DMS53 treated with DMSO at 0.1 percent for 48 hours (cell line): ENCODE measurements around the gene SNX5.

Source experiments
- DNase-seq: peaks from one replicate; lab custom pipeline; 2025; ENCODE audit not compliant: unreplicated experiment; lab: John Stamatoyannopoulos, UW

The SNX5 gene

DNA sequence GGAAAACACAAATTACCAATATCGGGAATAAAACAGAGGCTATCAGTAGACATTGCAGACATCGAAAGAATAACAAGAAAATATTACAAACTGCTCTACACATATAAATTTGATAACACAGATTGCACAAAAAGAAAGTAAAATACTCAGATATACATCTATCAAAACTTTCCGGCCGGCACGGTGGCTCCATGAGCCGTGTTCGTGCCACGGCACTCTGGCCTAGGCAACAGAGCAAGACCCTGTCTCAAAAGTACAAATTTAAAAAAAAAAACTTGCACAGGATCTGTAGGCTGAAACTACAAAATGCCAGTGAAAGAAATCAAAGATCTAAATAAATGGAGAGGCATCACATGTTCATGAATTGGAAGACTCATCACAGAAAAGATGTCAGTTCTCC, 49.4 kb downstream of the SNX5 start:
- DNase-seq, result no peak

DNA sequence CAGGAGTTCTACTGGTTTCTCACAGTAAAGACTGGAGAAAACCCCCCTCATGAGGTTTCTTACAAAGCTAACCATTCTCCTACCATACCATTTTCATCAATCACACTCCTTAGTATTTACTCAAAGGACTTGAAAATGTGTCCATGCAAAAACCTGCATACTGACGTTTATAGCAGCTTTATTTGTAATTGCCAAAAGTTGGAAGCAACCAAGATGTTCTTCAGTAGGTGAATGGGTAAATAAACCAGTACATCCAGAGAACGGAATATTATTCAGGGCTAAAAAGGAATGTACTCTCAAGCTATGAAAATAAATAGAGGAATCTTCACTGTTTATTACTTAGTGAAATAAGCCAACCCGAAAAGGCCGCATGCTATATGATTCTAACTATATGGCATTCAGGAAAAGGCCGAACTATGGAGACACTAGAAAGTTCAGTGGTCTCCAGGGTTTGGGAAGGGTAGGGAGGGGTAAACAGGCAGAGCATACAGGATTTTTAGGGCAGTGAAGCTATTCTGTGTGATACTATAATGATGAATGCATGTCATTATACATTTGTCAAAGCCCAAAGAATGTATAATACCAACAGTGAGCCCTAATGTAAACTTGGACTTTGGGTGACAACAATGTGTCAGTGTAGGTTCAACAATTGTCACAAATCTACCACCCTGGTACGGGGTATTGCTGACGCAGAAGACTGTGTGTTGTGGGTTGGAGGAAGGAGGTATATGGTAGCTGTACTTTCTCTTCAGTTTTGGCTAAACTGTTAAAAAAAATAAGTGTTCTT, 50.6 kb downstream of the SNX5 start:
- no peak for DNase-seq

DNA sequence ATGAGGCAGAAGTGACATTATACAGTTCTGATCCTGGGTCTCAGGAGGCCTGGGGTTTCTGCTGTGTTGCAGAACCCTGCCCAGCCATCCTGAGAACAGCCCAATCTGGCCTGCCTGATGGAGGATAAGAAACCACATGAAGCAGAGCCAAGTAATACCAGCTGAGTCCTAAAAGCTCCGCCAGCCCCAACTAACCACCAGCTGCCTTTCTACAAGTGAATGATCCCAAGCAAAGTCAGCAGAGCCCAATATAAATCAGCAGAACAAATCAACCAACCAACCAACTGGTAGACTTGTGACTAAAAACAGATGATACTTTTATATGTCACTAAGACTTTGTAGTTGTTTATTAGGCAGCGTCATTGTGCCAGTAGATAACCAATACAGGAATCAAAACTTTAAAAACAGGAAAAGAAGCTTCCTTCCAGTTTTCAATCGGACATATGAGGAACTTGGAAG, 52.1 kb downstream of the SNX5 start:
- no peak for DNase-seq

DNA sequence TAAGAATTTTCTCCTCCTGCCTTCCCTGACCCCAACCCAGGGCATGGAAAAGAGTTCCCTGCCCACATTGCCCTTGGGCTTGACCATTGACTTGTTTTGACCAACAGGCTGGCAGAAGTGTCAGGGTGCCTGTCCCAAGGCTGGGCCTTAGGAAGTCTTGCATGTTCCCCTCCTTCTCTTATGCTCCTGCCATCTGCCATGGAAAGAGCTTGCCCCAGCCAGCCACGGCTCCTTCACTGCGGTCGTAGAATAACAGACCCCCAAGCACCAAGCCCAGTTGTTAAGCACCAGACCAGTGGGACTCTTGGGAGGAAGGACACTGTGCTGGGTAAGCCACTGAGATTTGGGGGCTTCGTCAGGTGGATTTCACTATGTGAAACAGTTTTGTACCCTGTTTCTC, 53.6 kb downstream of the SNX5 start:
- DNase-seq, result no peak

DNA sequence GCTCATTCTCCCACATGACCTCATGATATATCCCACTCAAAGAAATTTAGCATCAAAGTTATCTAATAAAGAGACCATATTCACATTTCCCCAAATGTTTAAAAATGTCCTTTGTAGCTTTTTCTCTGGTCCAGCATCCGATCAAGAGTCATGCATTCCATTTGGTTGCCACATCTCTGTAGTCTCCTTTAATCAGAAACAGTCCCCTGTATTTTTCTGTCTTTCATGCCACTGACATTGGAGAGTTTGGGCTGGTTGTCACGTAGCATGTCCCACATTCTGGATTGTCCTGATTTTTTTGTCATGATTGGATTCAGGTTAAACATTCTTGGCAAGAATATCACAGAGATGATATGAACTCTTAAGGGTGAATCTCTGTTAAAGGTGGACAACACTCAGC, 55.7 kb downstream of the SNX5 start:
- DNase-seq, result no peak

DNA sequence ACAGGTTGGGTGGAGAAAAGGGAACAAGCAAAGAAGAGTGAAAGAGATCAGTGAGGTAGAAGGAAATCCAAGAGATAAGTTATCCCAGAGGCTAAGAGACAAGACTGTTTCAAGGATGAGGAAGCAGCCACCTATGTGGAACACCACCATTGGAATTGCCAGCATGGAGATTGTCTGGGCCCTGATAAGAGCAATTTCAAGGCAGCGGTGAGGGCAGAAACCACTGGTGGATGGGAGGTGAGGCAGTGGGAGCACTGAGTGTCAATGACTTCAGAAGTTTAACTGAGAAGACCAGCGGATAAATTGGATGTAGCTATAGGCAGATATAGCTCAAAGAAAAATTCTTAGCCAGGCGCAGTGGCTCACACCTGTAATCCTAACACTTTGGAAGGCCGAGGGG, 56.7 kb downstream of the SNX5 start:
- no peak for DNase-seq

DNA sequence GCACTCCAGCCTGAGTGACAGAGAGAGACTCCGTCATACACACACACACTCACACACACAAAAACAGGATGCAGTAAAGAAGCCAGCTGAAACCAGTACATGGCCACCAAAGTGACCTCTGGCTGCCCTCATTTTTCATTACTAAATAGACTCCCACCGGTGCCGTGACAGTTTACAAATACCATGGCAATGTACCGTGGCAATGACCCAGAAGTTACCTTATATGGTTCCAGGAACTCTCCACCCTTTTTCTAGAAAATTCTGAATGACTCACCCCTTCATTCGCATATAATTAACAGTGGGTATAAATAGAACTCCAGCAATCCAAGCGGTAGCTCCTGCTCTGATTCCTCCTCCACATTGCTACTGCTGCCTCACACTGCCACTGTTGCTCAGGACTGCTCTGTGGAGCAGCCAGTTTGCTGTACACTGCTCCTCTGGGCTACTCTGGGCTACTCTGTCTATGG, 57.7 kb downstream of the SNX5 start:
- DNase-seq, result no peak

DNA sequence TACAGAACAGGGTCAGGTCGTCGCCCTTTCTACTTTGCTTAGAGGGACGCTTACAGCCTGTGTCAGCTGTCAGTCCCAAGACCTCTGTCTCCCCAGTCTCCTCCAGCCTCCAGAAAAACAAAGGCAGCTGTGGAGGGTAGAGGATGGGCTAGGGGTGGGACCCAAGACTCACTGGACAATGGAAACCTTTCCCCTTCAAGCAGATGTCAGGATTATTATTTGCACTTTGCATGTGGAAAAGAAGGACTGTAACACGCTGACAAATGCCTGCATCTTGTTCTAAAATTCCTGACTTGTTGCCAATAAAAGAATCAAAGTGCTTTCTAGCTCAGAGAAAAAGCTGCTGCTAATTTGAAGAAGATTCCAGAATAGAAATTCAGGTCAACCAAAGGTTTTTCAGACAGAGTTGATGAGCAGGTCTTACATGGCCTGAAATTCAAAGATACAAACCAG, 58.7 kb downstream of the SNX5 start:
- no peak for DNase-seq

DNA sequence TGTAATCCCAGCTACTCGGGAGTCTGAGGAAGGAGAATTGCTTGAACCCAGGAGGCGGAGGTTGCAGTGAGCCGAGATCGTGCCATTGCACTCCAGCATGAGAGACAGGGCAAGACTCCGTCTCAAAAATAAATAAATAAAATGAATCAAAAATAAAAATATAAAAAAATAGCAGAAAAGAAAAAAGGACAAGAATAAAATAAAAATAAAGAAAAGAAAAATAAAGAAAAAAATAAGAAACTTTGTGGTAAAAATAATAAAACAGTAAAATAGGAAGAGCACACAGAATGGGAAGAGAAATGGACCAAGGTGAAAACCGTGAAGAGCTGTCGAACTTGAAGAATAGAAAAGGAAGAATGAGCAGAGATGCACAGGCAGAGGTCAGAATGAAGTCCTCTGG, 63.0 kb downstream of the SNX5 start:
- DNase-seq, result no peak

DNA sequence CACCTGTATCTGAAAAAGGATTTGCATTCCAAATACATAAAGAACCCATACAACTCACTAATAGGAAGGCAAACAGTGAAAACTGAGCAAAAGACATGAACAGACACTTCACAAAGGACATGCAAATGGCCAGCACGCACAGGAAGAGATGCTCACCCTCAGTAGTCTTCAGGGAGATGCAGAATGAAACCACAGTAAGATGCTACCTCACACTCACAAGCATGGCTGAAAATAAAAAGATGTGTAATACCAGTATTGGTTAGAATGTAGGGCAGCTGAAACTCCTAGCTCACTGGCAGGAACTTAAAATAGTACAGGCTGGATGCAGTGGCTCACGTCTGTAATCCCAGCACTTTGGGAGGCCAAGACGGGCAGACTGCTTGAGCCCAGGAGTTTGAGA, 64.6 kb downstream of the SNX5 start:
- DNase-seq, result no peak

DNA sequence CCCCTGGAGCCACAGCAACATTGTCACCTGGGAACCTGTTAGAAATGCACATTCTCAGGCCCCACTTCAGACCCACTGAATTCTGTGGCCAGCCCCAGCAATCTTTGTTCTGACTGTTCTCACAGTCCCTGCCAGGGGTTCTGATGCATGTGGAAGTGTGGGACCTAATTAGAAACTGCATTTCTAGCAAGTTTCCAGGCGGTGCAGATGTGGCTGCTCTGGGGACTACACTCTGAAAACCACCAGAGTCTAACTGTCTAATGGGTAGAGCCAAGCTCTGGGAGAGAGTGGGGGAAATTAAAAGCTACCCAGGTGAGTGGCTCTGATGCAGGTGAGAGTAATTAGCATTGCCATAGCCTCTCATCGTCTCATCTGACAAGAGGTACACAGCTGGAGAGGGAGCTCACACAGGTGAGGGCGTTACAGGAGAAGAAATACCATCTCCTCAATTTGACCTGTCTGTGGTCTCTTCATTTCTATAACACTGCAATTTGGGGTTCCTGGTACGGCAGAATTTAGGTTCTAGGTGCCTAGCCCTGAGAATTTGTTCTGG, 66.0 kb downstream of the SNX5 start:
- DNase-seq, result no peak

DNA sequence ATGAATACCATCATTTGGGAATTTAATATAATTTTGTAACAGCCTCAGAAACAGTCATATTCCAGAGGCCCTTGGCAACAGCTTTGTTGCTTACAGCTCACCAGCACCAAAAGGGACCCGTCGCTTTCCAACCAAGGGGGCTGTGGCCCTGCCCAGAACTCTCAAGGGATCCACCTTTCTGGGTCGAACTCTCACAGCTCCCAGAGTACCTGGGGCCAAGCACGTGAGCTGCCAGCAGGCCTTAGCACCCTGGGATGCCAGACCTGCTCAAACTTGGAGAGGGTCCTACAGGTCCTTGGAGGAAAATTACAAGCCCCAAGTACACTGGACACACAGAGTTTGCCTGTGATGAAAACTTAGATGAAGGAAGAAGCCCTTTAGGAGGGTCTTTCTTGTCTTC, 66.6 kb downstream of the SNX5 start:
- DNase-seq, result no peak

DNA sequence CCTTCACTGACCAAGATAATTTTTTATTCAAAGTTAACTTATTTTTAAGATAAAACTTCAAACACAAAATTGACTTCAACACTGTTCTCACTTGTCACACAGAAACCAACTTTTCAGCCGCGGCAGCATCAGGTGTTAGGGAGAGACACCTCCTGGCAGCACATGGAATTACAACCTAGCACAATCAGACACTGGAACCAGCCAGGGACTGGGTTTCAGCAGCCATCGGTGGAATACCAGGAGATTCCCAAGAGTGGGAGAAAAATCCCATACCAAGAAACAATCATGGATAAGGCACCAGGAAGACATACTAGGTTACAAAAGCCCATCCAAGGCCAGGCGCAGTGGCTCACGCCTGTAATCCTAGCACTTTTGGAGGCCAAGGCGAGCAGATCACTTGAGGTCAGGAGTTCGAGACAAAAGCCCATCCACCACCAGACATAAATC, 70.0 kb downstream of the SNX5 start:
- peak; percentile 21 for DNase-seq

DNA sequence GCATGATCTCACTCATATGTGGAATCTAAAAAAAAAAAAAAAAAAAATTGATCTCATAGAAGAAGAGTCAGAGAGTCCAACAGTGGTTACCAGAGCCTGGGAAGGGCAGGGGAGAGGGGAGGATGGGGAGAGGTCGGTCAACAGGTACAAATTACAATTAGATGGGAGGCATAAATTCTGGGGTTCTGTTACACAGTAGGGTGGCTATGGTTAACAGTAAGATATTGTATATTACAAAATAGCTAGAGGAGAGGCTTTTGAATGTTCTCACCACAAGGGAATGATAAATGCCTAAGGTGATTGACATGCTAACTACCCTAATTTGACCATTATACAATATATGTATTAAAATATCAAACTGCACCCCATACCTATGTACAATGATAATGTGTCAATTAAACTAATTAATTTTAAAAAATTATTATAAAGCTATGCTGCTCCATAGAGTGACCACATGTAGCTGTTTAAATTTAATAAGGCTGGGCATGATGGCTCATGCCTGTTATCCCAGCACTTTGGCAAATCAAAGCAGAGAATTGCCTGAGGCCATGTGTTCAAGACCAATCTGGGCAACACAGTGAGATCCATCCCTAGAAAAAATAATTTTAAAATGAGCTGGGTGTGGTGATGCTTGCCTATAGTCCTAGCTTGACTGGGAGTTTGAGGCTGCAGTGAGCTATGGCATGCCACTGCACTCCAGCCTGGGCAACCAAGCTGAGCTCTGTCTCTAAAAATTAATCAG, 70.9 kb downstream of the SNX5 start:
- no peak for DNase-seq

DNA sequence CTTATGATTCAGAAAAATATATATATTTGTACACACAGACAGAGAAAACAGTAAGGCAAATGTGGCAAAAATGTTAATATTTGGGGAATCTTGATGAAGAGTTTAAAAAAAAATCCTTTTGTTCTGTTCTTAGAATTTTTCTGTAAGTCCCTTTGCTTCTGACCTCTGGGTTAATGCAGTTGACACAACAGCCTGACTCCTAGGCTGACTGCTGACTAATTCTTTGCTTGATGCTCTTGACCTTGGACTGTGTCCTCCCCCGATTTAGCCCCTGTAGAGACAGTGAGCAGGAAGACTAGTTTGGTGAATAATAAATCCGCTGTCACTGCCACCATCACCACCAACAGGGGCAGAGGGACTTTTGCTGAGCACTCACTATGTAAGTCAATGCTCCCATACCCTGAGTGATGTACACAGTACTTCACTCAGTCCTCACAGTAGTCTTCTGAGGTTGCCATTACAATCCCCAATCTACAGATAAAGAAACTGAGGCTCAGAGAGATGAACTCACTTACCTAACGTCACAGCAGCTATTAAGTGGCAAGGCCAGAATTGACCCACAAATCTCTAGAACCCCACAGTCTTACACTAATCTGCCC, 71.7 kb downstream of the SNX5 start:
- no peak for DNase-seq

DNA sequence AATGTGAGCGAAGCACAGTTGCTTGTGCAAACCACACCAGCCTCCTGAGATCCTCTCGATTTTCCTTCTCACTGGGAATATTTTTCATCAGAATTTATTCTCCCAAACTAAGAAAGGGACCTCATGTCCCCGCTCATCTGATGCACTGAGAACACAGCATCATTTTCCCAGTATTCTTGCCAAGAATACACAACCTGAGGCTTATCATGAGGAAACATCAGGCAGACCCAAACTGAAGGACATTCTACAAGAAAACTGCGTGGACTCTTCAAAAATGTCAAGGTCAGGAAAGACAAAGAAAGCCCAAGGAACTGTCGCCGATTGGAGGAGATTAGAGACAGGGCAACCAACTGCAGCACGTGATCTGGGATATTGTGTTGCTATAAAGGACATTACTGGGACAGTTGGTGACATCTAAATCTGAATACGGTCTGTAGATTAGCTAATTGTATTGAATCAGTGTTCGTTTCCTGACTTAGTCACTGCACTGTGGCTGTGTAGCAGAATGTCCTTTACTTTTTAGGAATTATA, 72.3 kb downstream of the SNX5 start:
- DNase-seq, result no peak

DNA sequence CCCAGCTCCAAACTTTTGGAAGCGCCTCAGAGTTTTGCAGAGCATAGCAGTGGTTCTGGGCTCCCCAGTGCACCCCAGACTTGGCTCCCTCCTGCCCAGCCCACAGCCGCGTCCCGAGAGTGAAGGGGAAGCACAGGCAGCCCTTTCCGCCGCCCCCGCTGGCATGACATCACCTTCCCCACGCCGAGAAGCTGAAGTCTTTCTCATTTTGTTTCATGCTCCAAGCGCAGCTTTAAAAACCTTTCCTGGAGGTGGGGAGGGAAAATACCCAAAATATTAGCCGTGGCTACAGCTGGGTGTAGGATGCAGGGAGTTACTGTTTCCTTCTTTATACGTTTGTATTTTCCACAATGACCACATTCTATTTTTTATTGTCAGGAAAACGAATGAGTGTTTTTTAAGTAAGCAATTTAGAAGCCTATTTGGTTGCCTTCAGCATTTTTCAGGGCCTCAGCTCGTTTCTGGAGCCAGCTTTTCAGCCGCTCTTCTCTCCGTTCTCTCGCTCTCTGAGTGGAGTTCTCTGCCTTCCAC, 72.9 kb downstream of the SNX5 start:
- DNase-seq, result no peak

DNA sequence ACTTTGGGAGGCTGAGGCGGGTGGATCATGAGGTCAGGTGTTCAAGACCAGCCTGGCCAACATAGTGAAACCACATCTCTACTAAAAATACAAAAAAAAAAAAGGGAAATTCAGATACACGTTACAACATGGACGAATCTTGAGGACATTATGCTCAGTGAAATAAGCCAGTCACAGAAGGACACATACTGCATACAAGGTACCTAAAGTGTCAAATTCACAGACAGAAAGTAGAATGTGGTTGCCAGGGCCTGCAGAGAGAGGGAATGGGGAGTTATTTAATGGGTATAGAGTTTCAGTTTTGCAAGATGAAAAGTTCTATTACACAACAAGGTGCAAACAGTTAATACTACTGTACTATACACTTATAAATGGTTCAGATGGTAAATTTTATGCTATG, 75.1 kb downstream of the SNX5 start:
- no peak for DNase-seq

DNA sequence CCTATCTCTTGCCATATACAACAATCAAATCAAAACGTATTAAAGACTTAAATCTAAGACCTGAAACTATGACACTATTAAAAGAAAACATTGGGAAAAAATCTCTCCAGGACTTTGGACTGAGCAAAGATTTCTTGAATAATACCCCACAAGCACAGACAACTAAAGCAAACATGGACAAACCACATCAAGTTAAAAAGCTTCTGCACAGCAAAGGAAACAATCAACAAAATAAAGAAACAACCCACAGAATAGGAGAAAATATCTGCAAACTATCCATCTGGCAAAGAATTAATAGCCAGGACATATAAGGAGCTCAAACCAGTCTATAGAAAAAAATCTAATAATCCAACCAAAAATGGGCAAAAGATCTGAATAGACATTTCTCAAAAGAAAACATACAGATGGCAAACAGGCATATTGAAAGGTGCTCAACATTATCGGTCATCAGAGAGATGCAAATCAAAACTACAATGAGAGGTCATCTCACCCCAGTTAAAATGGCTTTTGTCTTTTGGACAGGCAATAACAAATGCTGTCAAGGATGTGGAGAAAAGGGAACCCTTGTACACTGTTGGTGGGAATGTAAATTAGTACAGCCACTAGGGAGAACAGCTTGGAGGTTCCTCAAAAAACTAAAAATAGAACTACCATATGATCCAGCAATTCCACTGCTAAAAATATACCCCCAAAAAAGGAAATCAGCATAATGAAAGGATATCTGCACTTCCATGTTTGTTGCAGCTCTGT, 76.2 kb downstream of the SNX5 start:
- no peak for DNase-seq
